ENCODE results near the gene SLC1A3.

The SLC1A3 gene

GRCh38 chr5:36722900-36723299, 116.5 kb downstream of the SLC1A3 start:
- DNase-seq, result peak in 1 of 2 experiments; percentile 1

- no peak for DNase-seq
Observed at GRCh38 chr5:36723912-36724311, 117.5 kb downstream of the SLC1A3 start.

DNA sequence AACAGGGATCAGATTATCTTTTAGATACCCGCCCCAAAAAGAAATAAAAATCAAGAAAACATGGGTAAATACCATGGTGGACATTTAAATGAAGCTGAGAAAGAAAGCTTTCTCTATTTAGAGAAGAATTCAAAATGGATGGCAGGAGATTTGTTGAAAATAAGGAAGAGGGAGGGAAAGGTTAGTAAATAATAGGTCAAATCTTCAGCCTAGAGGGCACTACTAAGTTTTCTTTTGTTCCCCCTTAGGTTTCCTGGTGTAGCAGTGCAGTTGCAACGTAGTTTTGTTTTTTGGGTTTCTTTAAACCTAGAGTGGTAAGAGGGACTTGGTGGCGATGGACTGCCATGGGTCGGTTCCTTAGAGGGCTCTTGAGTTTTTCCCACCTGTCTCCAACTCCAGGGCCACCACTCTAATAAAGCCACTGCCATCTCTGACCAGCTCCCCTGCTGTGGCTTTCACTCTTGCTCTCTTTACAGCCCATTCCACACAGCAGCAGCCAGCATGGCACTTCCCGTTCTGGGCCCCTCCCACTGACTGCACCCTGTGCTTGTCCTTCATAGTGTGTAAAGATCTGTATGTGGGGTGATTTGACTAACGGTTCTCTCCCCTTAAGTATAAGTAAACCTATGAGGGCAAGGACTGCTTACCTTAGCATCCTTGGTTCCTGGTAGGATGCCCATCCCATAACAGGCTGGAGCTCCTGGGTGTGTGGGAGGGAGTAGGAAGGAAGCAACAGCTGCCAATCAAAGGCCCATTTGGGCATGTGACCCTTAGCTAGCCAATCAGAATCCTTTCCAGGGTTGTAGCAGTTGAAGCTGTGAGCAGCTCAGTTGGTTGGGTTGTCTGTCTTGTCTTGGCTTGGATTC, 118.3 kb downstream of the SLC1A3 start:
- DNase-seq, result peak in 1 of 2 experiments; percentile 2

DNA sequence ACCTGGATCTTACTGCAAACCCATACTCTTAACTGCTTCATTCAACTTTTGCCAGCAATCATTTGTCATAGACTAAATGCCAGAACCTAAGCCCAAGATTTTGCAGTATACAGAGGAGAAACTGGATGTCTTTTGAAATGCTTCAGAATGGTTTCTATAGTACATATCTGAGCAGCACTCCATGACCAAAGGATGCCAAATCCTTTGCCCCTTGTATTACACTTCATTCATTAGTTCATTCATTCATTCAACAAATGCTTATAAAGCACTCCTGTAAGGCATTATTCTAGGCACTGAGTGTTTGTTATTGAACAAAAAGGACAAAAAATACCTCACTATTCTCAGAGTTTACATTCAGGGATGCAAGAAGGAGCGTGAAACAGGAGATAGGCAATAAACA, 119.9 kb downstream of the SLC1A3 start:
- DNase-seq, result no peak

DNA sequence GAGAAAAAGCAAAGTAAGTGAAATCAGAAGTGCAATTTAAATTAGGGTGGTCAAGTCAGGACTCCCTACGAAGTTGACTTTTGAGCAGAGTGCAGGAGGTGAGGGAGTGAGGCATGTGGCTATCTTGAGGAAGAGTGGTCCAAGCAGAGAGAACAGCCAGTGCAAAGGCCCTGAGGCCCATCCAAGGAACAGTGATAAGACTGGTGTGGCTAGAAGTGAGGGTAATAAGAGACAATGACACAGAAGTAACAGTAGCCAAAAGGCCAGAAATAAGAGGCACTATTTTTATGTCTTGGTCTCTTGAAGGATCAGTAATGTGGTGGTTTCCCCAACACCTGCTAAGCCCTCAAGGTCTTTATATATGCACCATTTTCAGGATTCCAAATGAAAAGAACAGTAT, 120.4 kb downstream of the SLC1A3 start:
- no peak for DNase-seq

GRCh38 chr5:36728697-36729543, 122.5 kb downstream of the SLC1A3 start:
- DNase-seq, result no peak

- DNase-seq, result no peak
Observed at GRCh38 chr5:36730537-36731216, 124.3 kb downstream of the SLC1A3 start.

- no peak for DNase-seq
Observed at GRCh38 chr5:36733183-36733582, 126.8 kb downstream of the SLC1A3 start.

DNA sequence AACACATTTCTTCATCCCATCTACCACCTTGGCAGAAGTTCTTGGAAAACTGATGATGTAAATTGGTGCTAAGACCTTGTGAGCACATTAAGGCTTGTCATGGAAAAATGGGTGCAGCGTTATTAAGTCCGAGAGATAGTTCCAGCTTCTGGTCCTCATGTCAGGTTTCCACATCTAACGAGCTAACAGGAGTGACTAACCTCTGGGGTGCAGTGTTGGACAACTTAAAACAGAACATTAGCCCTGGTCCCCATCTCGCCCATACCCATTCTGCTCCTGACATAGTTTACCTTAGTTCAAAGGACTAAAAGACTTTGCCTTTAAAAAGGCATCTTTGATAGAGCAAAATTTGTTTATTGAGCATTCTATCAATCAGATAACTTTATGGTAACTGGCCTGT, 128.0 kb downstream of the SLC1A3 start:
- no peak for DNase-seq

DNA sequence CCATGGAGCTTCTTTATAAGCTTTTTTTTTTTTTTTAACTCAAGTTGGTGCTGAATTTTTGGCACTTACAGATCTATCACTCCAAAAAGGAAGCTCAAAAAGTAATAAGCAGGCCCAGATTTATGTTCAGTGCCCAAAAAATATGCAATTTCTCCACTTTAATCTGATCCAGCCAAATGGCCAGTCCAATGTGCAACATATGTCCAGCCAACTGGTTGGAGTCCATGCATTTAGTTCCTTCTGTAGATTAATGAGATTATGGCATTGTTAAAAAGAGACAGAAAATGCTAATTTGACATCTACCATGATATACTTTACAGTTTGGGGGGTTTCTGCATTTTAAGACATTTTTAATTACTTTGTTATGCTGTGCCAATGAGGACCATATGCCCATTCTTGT, 129.5 kb downstream of the SLC1A3 start:
- DNase-seq, result no peak
